Mucosa of descending colon (tissue), 3 donors: ENCODE results near the gene GABRE. TPM values are rescaled to one million over a fixed set of nuclear protein-coding genes. Genes with fewer than 3 reads are reported as not detected.
"Not testable (repeated sequence)": the region's sequence is repeated elsewhere in the genome, so short reads cannot be mapped to it uniquely, and the experiment has no call there.

Experiments used
- ATAC-seq: fragments of 200-7000 bp; cut with Tn5 transposase; one replicate; pipeline ENCODE4 v1.9.1; 2020; ENCODE audit warnings: mild to moderate bottlenecking, moderate library complexity
- DNase-seq, 3 donors: peaks; one replicate each; pipeline ENCODE4 v3.0.0-alpha.2; 2020
- H3K36me3 ChIP-seq: fragments of 200-600 bp; one replicate; pipeline ENCODE4 v1.8.0; 2021; ENCODE audit warnings: low read depth, mild to moderate bottlenecking
- H3K4me1 ChIP-seq: fragments of 200-600 bp; one replicate; pipeline ENCODE4 v1.8.0; 2021; ENCODE audit warnings: low read depth, mild to moderate bottlenecking
- H3K4me3 ChIP-seq: fragments of 200-600 bp; one replicate; pipeline ENCODE4 v1.8.0; 2021; ENCODE audit warnings: mild to moderate bottlenecking
- H3K9me3 ChIP-seq: fragments of 200-600 bp; one replicate; pipeline ENCODE4 v1.8.0; 2021; ENCODE audit warnings: mild to moderate bottlenecking
- CTCF ChIP-seq: fragments of 200-600 bp; IDR thresholded peaks from one replicate; pipeline ENCODE4 v1.8.0; 2022; ENCODE audit warnings: antibody characterized with exemption, mild to moderate bottlenecking
- intact Hi-C, 2 donors: fragments of 100-400 bp; cut with DNase I in 1 of 2; cut with micrococcal nuclease in 1 of 2; formaldehyde crosslinking; loops; one replicate each; pipeline versions ENCODE4 v1.11.0 to v1.11.1; 2022; cut with DNase I, micrococcal nuclease
- total RNA-seq, 3 donors: library from RNA; stranded (reverse); fragmentation: NEBNext Ultra II Directional in 2 of 3; extraction: Animal tissue kit (Norgen Biotek cat#: 25700) in 2 of 3; gene quantifications; one replicate each; pipeline versions ENCODE4 v1.2.1 to v1.2.4, GENCODE V29; 2021 to 2023
- donor health status: DM: no; HTN: no; CAD: no; lungs with moderate emphysema.
- donor health status: DM: no; HTN: no; CAD: no.
- donor health status: DM: no; HTN: yes; CAD: no.

Gene GABRE
- total RNA-seq, 3 donors from 2014 or later, result 21.3 to 25.7 (median 22.1) TPM

- H3K9me3 ChIP-seq, result no peaks in the 10 kb centered on the region
- ATAC-seq, result no peak
- H3K36me3 ChIP-seq, result no peaks in the 10 kb centered on the region
- H3K4me1 ChIP-seq, result no peaks in the 10 kb centered on the region
- no peak for DNase-seq
- TF ChIP-seq CTCF, result no peak
- intact Hi-C loops, result no loop called here
- H3K4me3 ChIP-seq, result no peak overlapping the region
These were observed 53.9 kb downstream of the GABRE start for GRCh38 chrX:151920530-151920929.

- no peaks in the 10 kb centered on the region for H3K36me3 ChIP-seq
- H3K4me3 ChIP-seq, result no peak overlapping the region
- H3K4me1 ChIP-seq, result no peaks in the 10 kb centered on the region
- no peak for DNase-seq
- TF ChIP-seq CTCF, result no peak
- ATAC-seq, result no peak
- no peaks in the 10 kb centered on the region for H3K9me3 ChIP-seq
- intact Hi-C loops, result no loop called here
These were observed 54.4 kb downstream of the GABRE start for GRCh38 chrX:151920101-151920500.

- no peak for ATAC-seq
These were observed 54.9 kb downstream of the GABRE start for GRCh38 chrX:151919610-151920009.

GRCh38 chrX:151918736-151919135 is 55.7 kb downstream of the GABRE start:
- H3K36me3 ChIP-seq, intact Hi-C loops, H3K4me1 ChIP-seq, H3K4me3 ChIP-seq, H3K9me3 ChIP-seq, ATAC-seq, DNase-seq: not testable (repeated sequence)

More at GRCh38 chrX:151919610-151920009, 54.9 kb downstream of the GABRE start:
- no peak overlapping the region for H3K4me3 ChIP-seq
- intact Hi-C loops, result no loop called here
- no peaks in the 10 kb centered on the region for H3K36me3 ChIP-seq
- no peaks in the 10 kb centered on the region for H3K4me1 ChIP-seq
- H3K9me3 ChIP-seq, result no peaks in the 10 kb centered on the region
- no peak for TF ChIP-seq CTCF
- no peak for DNase-seq

- Histone ChIP-seq H3K36me3 (no peaks in the 10 kb centered on the region), H3K9me3 (no peaks in the 10 kb centered on the region), H3K4me3 (no peak within 1 kb of the TSS), H3K4me1 (no peaks in the 10 kb centered on the region)
- DNase-seq (no peak), ATAC-seq (no peak)
- no peak for TF ChIP-seq CTCF
- intact Hi-C loops, result no loop called here
These were observed 61.7 kb downstream of the GABRE start, which contains the start of gene MAGEA4 for GRCh38 chrX:151912780-151913179. MAGEA4 (plus strand) TSS chrX:151912889; CDS start chrX:151923665, 10,776 bp downstream.

GRCh38 chrX:151912221-151912620 is 62.3 kb downstream of the GABRE start:
- Histone ChIP-seq H3K9me3 (no peaks in the 10 kb centered on the region), H3K4me3 (no peak overlapping the region), H3K36me3 (no peaks in the 10 kb centered on the region), H3K4me1 (no peaks in the 10 kb centered on the region)
- TF ChIP-seq CTCF, result no peak
- DNase-seq (no peak), ATAC-seq (no peak)
- intact Hi-C loops, result no loop called here
